Uterus (tissue), 4 donors: ENCODE results near the gene GRK6. TPM values are rescaled to one million over a fixed set of nuclear protein-coding genes. Genes with fewer than 3 reads are reported as not detected.

Experiments used
- DNase-seq, 2 donors: peaks; one replicate each; pipeline ENCODE4 v3.0.0-alpha.2; 2019 to 2020
- H3K27ac ChIP-seq, 2 donors: fragments of 200-600 bp; sonication (generic); 1 replicate in 1 of 2; 2 replicates in 1 of 2; pipeline ENCODE4 v1.5.1; 2016 to 2018
- H3K27me3 ChIP-seq, 2 donors: fragments of 200-600 bp; sonication (generic); one replicate each; pipeline ENCODE4 v1.5.1; 2018 to 2019; ENCODE audit warnings: control low read depth in 1 of 2
- H3K36me3 ChIP-seq, 2 donors: fragments of 200-600 bp; sonication (generic); one replicate each; pipeline ENCODE4 v1.5.1; 2019; ENCODE audit warnings: control low read depth in 1 of 2
- H3K4me1 ChIP-seq, 2 donors: fragments of 200-600 bp; sonication (generic); one replicate each; pipeline ENCODE4 v1.5.1; 2018 to 2019; ENCODE audit warnings: control low read depth in 1 of 2
- H3K4me3 ChIP-seq, 2 donors: fragments of 200-600 bp; sonication (generic); 1 replicate in 1 of 2; 2 replicates in 1 of 2; pipeline ENCODE4 v1.5.1; 2018 to 2019; ENCODE audit warnings: mild to moderate bottlenecking in 1 of 2
- H3K9me3 ChIP-seq, 2 donors: fragments of 200-600 bp; sonication (generic); one replicate each; pipeline ENCODE4 v1.5.1; 2019; ENCODE audit warnings: control low read depth in 1 of 2
- POLR2A ChIP-seq, 2 donors: fragments of 450-650 bp; IDR thresholded peaks; one replicate each; pipeline ENCODE4 v1.6.1; 2016; ENCODE audit warnings: antibody characterized with exemption in 2 of 2, mild to moderate bottlenecking in 1 of 2, moderate library complexity in 1 of 2
- intact Hi-C: fragments of 100-400 bp; cut with DNase I; formaldehyde crosslinking; loops from one replicate; pipeline ENCODE4 v1.15.1; 2023; ENCODE audit warnings: low total_unique reads
- total RNA-seq, 4 donors: library from RNA; depleted of rRNA in 3 of 4; stranded (reverse); fragments of >200 nt in 3 of 4; gene quantifications; one replicate each; pipeline versions ENCODE4 v1.1.0 to v1.2.4, GENCODE V29; 2014 to 2023
- TF ChIP-seq, protein P1 (sequence below), 4 experiments: fragments of 200-600 bp in 2 of 4; fragments of 450-650 bp in 2 of 4; sonication (generic) in 2 of 4; IDR thresholded peaks; one replicate each; pipeline ENCODE4 v1.5.1; 2016 to 2019; ENCODE audit warnings: antibody characterized with exemption in 4 of 4, mild to moderate bottlenecking in 2 of 4, moderate library complexity in 1 of 4
- donor health status: DM: yes; HTN: yes; CAD: no.

Gene GRK6
- total RNA-seq, 4 donors from 2014 or later: 16.4 to 29.8 (median 20.9) TPM

DNA sequence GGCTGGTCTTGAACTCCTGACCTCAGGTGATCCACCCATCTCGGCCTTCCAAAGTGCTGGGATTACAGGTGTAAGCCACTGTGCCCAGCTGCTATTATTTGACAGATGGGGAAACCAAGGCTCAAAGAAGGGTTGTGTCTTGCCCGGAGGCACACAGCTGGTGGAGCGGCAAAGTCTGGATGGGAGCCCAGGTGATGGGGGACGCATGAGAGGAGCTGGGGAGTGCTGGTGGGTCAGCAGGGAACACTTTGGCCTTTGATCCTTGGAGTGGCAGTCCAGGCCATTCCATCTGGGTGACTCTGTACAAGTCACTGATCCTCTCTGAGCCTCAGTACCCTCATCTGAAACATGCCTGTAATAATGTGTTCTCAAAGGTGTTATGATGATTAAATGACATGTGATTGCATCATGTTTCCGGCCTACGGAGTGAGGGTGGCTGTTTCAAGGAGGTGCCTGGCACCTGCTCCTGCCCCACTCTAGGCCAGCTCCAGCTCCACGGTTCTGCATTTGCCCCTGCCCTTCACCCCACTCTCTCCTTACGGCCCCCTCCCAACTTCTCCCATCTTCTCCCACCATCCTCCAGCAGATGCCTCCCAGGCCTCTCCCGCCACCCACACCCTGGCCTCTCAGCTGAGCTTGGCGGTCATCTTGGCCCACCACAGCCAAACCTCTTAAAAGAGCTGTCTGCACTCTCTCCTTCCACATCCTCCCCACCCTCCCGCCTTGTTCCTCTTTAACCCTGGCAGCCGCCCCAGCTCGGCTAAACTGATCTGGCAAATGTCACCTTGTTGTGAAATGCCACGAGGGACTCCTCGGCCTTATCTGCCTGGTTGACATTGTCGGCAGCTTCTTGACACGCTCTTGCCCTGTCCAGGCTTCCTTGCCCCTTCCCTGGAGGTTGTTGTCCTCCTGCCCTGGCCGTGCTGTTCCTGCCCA is 52.5 kb downstream of the GRK6 start:
- TF ChIP-seq, protein P1, sequence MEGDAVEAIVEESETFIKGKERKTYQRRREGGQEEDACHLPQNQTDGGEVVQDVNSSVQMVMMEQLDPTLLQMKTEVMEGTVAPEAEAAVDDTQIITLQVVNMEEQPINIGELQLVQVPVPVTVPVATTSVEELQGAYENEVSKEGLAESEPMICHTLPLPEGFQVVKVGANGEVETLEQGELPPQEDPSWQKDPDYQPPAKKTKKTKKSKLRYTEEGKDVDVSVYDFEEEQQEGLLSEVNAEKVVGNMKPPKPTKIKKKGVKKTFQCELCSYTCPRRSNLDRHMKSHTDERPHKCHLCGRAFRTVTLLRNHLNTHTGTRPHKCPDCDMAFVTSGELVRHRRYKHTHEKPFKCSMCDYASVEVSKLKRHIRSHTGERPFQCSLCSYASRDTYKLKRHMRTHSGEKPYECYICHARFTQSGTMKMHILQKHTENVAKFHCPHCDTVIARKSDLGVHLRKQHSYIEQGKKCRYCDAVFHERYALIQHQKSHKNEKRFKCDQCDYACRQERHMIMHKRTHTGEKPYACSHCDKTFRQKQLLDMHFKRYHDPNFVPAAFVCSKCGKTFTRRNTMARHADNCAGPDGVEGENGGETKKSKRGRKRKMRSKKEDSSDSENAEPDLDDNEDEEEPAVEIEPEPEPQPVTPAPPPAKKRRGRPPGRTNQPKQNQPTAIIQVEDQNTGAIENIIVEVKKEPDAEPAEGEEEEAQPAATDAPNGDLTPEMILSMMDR (IDR thresholded peaks at IDR 0.05): no peak
- no peak for TF ChIP-seq POLR2A (IDR thresholded peaks at IDR 0.05)
- no peak overlapping the region for H3K4me3 ChIP-seq
- no peaks in the 10 kb centered on the region for H3K36me3 ChIP-seq
- H3K27me3 ChIP-seq: no peaks in the 10 kb centered on the region
- peak; percentile 93 to 95 for DNase-seq
- H3K9me3 ChIP-seq: no peaks in the 10 kb centered on the region
- intact Hi-C loops: no loop called here
- peak overlapping the region; percentile 77 to 86 for H3K27ac ChIP-seq
- peaks cover 0 to 25% of the 10 kb centered on the region in 2 donors for H3K4me1 ChIP-seq

DNA sequence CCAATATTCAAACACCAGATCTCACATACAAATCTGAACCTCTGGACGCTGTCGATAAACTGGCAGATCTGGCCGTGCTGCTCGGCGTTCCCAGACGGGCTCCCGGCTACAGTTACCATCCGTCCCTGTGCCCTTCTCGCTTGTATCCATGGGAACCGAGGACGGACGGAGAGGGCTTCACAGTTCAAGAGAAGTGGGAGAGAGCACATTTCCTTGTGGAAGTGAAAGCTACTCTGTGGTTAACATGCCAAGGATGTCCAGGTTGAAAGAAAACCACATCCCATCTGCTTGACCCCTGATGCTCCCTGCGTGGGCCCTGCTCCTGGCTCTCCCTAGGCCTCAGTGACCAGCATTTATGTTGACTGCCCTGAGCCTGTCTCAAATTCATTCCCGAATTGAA is 53.3 kb downstream of the GRK6 start:
- peaks cover under 1 to 33% of the 10 kb centered on the region in 2 donors for H3K4me1 ChIP-seq
- no peaks in the 10 kb centered on the region for H3K27me3 ChIP-seq
- H3K36me3 ChIP-seq: no peaks in the 10 kb centered on the region
- intact Hi-C loops: no loop called here
- DNase-seq: peak; percentile 58 to 60
- H3K27ac ChIP-seq: peak overlapping the region; percentile 77 to 86
- H3K9me3 ChIP-seq: no peaks in the 10 kb centered on the region
- TF ChIP-seq POLR2A (IDR thresholded peaks at IDR 0.05): no peak
- TF ChIP-seq, protein P1 (IDR thresholded peaks at IDR 0.05): no peak
- H3K4me3 ChIP-seq: no peak overlapping the region

DNA sequence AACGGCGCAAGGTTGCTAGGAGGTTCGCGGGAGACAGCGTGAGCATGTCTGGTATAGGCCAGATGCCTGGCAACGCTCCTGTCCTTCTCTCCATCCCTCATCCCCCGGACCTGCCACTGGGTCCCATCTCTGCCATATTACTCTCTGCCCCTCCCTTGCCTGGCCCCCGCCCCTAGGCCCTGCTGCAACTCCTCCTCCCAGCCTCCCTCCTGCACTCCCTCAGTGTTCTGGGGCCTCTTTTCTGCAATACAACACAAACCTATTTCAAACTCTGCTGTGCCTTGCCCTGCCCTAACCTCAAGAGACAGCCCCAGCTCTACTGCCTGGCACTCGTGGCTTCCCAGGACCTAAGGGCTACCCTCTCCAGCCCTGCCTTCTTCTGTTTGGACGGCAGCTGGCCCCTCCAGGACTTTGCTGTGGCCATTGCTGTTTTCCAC is 55.9 kb downstream of the GRK6 start:
- Histone ChIP-seq H3K9me3 (no peaks in the 10 kb centered on the region), H3K27me3 (no peaks in the 10 kb centered on the region), H3K4me3 (no peak overlapping the region), H3K4me1 (peaks cover 3 to 37% of the 10 kb centered on the region in 2 donors), H3K27ac (peak overlapping the region in 1 of 2 donors; percentile 8), H3K36me3 (no peaks in the 10 kb centered on the region)
- DNase-seq: peak; percentile 23 to 46
- intact Hi-C loops: no loop called here
- TF ChIP-seq POLR2A (IDR thresholded peaks at IDR 0.05): no peak
- TF ChIP-seq, protein P1 (IDR thresholded peaks at IDR 0.05): no peak

DNA sequence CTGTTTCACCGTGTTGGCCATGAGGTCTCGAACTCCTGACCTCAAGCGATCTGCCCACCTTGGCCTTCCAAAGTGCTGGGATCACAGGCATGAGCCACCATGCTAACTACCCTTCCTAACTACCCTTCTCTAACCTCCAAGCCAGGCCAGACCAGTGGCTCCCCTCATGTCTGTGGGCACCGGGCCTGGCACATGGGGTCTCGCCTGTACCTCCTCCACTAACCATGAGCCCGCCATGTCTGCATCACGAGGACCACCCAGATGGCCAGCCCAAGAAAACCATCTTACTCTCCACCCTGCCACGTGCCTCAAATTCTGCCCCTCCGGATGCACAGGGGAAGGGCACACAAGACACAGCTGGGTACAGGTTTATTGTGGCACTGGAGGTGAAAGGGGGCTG is 56.6 kb downstream of the GRK6 start:
- peak overlapping the region; percentile 27 to 61 for H3K27ac ChIP-seq
- H3K4me3 ChIP-seq: no peak overlapping the region
- no peaks in the 10 kb centered on the region for H3K36me3 ChIP-seq
- peak in 1 of 2 donors; percentile 16 for DNase-seq
- no peaks in the 10 kb centered on the region for H3K9me3 ChIP-seq
- no peak for TF ChIP-seq POLR2A (IDR thresholded peaks at IDR 0.05)
- TF ChIP-seq, protein P1 (IDR thresholded peaks at IDR 0.05): no peak
- H3K4me1 ChIP-seq: peaks cover 3 to 32% of the 10 kb centered on the region in 2 donors
- intact Hi-C loops: no loop called here
- H3K27me3 ChIP-seq: no peaks in the 10 kb centered on the region
